ENCODE data around the gene SCAMP2.

GRCh38 chr15:74794970-74795349 lies 78.2 kb downstream of the SCAMP2 start:
- TF ChIP-seq, protein P1, sequence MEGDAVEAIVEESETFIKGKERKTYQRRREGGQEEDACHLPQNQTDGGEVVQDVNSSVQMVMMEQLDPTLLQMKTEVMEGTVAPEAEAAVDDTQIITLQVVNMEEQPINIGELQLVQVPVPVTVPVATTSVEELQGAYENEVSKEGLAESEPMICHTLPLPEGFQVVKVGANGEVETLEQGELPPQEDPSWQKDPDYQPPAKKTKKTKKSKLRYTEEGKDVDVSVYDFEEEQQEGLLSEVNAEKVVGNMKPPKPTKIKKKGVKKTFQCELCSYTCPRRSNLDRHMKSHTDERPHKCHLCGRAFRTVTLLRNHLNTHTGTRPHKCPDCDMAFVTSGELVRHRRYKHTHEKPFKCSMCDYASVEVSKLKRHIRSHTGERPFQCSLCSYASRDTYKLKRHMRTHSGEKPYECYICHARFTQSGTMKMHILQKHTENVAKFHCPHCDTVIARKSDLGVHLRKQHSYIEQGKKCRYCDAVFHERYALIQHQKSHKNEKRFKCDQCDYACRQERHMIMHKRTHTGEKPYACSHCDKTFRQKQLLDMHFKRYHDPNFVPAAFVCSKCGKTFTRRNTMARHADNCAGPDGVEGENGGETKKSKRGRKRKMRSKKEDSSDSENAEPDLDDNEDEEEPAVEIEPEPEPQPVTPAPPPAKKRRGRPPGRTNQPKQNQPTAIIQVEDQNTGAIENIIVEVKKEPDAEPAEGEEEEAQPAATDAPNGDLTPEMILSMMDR (conservative IDR thresholded peaks at IDR 0.05 in 1 of 2, IDR thresholded peaks at IDR 0.05 in 1 of 2; ENCODE audit: extremely low read depth in 1 of 2, insufficient read depth in 1 of 2, low read depth in 1 of 2, low read length in 2 of 2) = no peak
- TF ChIP-seq EZH2 (IDR thresholded peaks at IDR 0.05; ENCODE audit: borderline replicate concordance, low read length) = no peak
